ENCODE data around the gene LARGE1. TPM values are rescaled to one million over a fixed set of nuclear protein-coding genes. Genes with fewer than 3 reads are reported as not detected.

Gene LARGE1
- total RNA-seq, 1 experiment from 2014 or later = 1.0 TPM

DNA sequence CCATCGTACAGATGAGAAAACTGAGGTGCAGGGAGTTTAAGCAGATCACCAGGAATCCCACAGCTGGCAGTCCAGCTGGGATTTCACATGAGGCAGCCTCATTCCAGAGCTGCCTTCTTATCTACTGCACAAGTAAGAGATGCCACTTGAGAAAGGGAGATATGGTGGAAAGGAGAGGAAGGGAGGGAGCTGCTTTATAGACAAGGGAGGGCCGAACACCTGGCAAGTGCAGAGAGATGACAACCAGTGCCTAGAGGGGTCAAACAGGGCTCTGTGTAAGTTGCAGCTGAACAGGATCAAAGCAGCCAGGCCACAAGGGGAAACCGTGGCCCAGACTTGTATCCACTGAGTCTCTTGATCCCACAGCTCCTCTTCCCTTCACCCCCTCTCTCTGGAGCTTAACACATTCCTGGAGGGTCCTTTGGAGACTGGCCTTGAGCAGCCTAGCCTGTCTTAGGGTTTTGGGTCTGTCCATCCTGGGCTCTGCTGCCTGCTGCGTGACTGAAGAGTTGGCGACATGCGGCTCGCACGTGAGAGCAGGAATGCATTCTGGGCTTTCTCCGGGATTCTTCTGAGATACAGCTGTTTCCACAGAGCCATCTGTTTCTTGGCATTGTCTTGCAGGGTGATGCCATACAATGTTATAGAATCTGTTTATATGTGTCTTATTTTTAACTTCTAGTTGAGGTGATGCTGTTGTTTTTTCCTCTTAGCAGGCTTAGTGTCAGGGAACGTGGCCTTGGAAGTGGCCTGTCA is 593.6 kb downstream of the LARGE1 start:
- no peak for DNase-seq (ENCODE audit: low read depth)

DNA sequence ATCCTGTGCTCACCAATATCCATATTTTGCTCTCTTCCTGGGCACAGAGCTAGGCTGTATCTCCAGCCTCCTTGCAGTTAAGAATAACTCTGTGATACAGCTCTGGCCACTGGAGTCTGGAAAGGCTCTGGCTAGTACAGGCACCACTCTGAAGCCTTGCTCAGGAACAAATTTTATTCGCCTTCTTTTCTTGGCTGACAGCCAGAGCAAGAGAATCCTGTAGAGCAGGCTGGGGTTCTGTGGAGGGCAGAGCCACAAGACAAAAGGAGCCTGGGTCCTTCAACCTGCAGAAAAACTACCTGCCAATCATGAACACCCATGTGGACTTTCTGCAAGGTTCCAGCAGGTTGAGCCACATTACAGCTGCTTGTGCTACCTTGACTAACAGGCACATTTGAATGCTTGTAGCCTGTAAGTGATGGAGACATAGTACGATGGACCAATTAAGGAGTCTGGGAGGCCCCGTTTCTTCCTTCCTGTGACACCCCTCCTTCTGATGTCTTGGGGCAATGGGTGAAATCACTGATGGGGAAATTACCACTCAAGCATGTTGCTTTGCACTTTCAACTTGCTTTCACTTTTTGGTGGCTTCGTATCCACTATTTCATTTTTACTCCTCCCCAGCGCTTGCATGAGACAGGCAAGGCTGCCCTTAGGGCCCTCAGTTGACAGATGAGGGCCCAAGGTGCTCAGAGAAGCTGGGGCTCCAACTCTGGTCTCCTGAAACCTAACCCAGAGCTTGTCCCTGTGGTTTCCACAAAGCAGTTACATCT is 594.9 kb downstream of the LARGE1 start:
- no peak for DNase-seq (ENCODE audit: low read depth)

GRCh38 chr22:33324228-33324627 is 596.0 kb downstream of the LARGE1 start:
- DNase-seq (ENCODE audit: low read depth) = no peak

- DNase-seq (ENCODE audit: low read depth) = no peak
Observed at GRCh38 chr22:33321466-33321865, 598.8 kb downstream of the LARGE1 start.

DNA sequence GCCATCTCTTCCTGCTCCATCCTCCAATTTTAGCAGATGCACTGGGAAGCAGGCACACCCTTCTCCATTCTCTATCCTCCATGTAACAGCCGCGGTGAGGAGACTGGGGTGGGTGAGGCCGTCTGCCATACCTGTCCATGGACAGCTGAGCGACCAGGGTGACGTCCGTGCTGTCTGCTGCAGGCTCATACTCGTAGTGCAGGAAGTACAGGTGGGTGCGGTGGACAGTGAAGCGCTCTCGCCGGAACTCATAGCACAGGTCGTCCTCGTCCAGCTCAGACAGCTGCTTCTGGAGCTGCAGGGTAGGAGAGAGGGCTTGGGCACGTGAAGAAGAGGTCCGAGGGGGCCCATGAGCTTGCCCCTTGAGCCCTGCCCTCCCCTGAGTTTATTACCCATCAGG is 604.3 kb downstream of the LARGE1 start:
- no peak for DNase-seq (ENCODE audit: low read depth)

- no peak for DNase-seq (ENCODE audit: low read depth)
Observed at GRCh38 chr22:33315117-33315516, 605.2 kb downstream of the LARGE1 start.

GRCh38 chr22:33314316-33314715 is 606.0 kb downstream of the LARGE1 start:
- DNase-seq (ENCODE audit: low read depth) = no peak

- no peak for DNase-seq (ENCODE audit: low read depth)
Observed at GRCh38 chr22:33303099-33303498, 617.2 kb downstream of the LARGE1 start.

- no peak for DNase-seq (ENCODE audit: low read depth)
Observed at GRCh38 chr22:33302549-33302948, 617.7 kb downstream of the LARGE1 start.

DNA sequence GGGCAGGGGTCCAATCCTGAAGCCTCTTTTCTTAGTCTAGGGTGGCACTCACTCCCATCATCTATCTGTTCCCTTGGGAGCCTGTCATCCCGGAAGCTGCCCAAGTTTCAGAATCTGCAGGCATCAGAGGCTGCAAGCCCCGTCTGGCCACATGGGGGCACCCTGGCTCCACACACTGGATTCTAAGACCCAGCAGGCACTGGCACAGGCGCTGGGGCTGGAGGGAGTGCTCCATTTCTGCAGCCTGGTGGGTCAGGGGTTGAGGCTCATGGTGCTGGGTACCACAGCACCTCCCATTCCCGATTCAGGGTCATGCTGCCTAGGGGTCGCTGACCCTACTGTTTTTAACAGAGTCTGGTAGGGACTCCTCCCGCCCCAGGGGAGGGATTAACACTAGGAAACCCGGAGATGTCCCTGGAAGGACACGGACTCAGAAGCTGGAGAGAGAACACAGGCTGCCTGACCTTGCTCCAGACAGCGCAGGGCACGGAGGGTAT is 618.2 kb downstream of the LARGE1 start:
- DNase-seq (ENCODE audit: low read depth) = peak; percentile 52

DNA sequence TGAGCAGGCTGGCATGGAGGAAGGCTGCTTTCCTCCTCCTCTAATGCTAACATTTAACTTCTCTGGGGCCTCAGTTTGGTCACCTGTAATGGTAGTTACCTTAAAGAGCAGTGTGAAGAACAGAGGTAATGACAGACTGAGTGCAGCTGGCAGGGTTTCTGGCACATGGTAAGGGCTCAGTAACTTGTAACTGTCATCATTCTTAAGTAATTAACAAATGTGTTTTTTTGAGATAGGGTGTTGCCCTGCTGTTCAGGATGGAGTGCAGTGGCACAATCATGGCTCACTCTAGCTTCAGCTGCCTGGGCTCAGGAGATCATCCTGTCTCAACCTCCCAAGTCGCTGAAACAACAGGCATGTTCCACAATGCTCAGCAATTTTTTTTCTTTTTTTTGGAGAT is 620.1 kb downstream of the LARGE1 start:
- DNase-seq (ENCODE audit: low read depth) = no peak

GRCh38 chr22:33299245-33299956 is 620.9 kb downstream of the LARGE1 start:
- DNase-seq (ENCODE audit: low read depth) = no peak

GRCh38 chr22:33296941-33297340 is 623.3 kb downstream of the LARGE1 start:
- DNase-seq (ENCODE audit: low read depth) = no peak

DNA sequence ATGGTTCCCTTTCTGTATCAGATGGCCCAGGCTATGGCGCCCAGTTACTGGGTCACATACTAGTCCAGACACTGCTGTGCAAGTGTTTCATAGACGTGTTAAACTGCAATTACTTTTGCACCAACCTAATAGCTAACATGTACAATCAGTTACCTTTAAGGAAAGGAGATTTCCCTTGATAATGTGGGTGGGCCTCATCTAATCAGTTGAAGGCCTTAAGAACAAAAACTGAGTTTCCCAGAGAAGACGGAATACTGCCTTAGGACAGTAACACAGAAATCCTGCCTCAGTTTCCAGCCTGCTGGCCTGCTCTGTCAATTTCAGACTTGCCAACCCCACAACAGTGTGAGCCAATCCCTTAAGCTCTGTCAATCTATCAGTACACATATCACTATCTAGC is 632.2 kb downstream of the LARGE1 start:
- no peak for DNase-seq (ENCODE audit: low read depth)

DNA sequence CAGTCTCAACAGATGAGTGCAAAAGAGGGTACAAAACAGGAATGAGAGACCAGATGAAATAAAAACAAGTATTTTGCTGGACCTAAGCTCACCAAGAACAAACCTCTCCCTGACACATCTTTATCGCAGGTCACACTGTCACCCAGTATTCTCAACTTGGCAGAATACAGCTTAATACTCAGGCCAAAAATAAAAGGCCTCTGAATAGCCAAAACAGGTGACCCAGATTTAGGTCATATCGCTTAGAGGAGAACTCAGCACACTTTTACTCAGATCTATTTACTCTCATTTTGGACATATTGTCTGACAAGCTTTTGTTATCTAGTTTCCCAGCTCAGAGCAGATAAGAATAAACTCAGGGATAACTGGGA is 645.2 kb downstream of the LARGE1 start:
- DNase-seq (ENCODE audit: low read depth) = no peak

DNA sequence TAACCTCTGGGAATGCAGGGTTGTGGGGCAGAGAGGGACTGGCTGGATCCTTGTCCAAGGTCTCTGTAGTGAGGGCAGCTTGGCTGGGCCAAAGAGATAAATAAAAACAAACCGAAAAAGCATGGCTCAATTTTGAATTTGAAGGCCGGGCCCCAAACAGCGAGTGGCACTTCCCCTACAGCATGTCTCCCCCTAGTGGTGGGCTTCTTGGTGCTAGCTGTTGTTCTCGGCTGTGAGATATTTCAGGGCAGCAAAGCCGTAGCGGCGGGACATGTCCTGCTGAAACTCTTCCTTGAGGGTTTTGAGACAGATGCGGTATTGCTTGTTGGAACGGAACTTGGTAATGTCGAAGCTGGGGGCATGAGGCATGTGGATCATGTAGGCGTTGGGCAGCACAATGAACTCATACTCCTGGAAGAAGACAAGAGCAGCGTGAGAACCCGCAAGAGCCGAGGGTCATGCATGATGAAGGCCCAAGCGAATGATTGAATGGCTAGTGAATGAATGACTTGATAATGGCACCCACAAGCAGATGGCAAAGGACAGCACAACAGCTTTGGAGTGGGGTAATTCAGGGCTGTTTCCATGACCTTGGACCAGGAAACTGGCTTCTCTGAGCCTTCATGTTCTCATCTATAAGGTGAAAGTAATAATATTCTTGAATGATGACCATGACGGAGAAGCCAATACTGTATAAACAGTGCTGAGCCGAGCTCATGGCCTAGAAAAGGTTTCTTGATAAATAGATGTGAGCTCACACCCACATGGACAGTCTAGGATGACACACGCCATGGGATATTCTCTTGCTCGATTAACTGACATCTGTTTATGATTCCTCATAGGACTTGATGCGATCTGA is 645.8 kb downstream of the LARGE1 start:
- DNase-seq (ENCODE audit: low read depth) = peak; percentile 1

- DNase-seq (ENCODE audit: low read depth) = no peak
Observed at GRCh38 chr22:33272871-33273270, 647.4 kb downstream of the LARGE1 start.

DNA sequence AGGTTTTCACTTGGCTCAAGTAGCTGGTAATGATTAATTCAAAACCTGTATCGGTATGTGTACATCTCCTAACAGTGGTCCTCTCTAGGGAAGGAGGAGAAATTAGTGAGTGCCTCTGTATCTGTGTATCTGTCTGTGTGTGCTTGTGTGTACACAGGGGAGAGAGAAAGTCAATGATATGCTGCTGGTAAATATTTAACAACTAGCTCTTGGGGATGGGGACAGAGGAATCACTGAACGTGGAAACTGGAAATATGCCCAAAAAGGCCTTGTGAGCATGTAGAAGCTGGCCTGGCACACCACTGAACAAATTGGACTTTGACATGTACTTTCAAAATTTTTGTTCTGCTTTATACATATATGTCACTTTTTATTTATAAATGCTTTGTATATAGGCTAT is 648.1 kb downstream of the LARGE1 start:
- DNase-seq (ENCODE audit: low read depth) = no peak

- DNase-seq (ENCODE audit: low read depth) = no peak
Observed at GRCh38 chr22:33271390-33272161, 648.7 kb downstream of the LARGE1 start.

- no peak for DNase-seq (ENCODE audit: low read depth)
Observed at GRCh38 chr22:33270596-33270995, 649.7 kb downstream of the LARGE1 start.
